Activated CD4-positive, alpha-beta T cell treated with anti-CD3 and anti-CD28 coated beads, Interleukin-2, amount 10 ng/mL, durations not matched to agents 7 days and 5 days (primary cell): ENCODE data around the gene GNLY. TPM values are rescaled to one million over a fixed set of nuclear protein-coding genes. Genes with fewer than 3 reads are reported as not detected.
"Not testable (repeated sequence)": the region's sequence is repeated elsewhere in the genome, so short reads cannot be mapped to it uniquely, and the experiment has no call there.

Source experiments
- CTCF ChIA-PET: fragments of 350-600 bp; sonication (Branson Sonifier 250); formaldehyde crosslinking; loops from one replicate; lab custom pipeline; 2021; ENCODE audit warnings: antibody characterized with exemption; lab: Charles Lee
- POLR2A ChIA-PET: fragments of 350-600 bp; sonication (Branson Sonifier 250); formaldehyde crosslinking; loops from one replicate; lab custom pipeline; 2021; ENCODE audit warnings: antibody characterized with exemption; lab: Charles Lee
- DNase-seq: peaks from one replicate; pipeline ENCODE4 v3.0.0-alpha.2; 2020
- H3K27ac Mint-ChIP-seq: one replicate; pipeline ENCODE4 v1.8.0; 2021; ENCODE audit warnings: mild to moderate bottlenecking, moderate library complexity, mixed read lengths
- H3K27me3 Mint-ChIP-seq: one replicate; pipeline ENCODE4 v1.8.0; 2021; ENCODE audit warnings: mixed read lengths
- H3K36me3 Mint-ChIP-seq: one replicate; pipeline ENCODE4 v1.8.0; 2021; ENCODE audit warnings: low read depth, mixed read lengths
- H3K4me1 Mint-ChIP-seq: one replicate; pipeline ENCODE4 v1.8.0; 2021; ENCODE audit warnings: mixed read lengths
- H3K4me3 Mint-ChIP-seq: one replicate; pipeline ENCODE4 v1.8.0; 2021; ENCODE audit warnings: mild to moderate bottlenecking, moderate library complexity, mixed read lengths
- H3K9me3 Mint-ChIP-seq: one replicate; pipeline ENCODE4 v1.8.0; 2021; ENCODE audit warnings: mixed read lengths
- total RNA-seq, 2 experiments: library from RNA; stranded (reverse); gene quantifications; one replicate each; pipeline ENCODE4 v1.2.3, GENCODE V29; 2021

The GNLY gene
- total RNA-seq, 2 experiments from 2014 or later = 72.9 to 75.5 TPM

GRCh38 chr2:85656468-85656867 is 37.7 kb upstream of the GNLY start:
- Mint-ChIP-seq H3K27me3 (no peaks in the 10 kb centered on the region), H3K27ac (no peak overlapping the region), H3K4me1 (no peaks in the 10 kb centered on the region), H3K36me3 (peaks cover 22% of the 10 kb centered on the region), H3K9me3 (no peaks in the 10 kb centered on the region), H3K4me3 (no peak overlapping the region)
- POLR2A ChIA-PET = no interaction called here
- CTCF ChIA-PET = interaction anchor here (0.6 to 0.7 kb wide), 2 partner anchors 18 to 93 kb away, joined by 3 read pairs; no protein-coding TSS in a partner anchor
- DNase-seq = no peak

GRCh38 chr2:85657399-85657798 is 36.8 kb upstream of the GNLY start:
- peaks cover 19% of the 10 kb centered on the region for H3K36me3 Mint-ChIP-seq
- DNase-seq, H3K4me1 Mint-ChIP-seq, H3K27me3 Mint-ChIP-seq, H3K9me3 Mint-ChIP-seq, H3K27ac Mint-ChIP-seq, H3K4me3 Mint-ChIP-seq, POLR2A ChIA-PET: not testable (repeated sequence)
- CTCF ChIA-PET = interaction anchor here (1.0 to 3.1 kb wide), 4 partner anchors 11 to 46 kb away, joined by 3 to 12 read pairs (median 4); partner anchors contain the start of gene C2orf68

- Mint-ChIP-seq H3K27ac (no peak overlapping the region), H3K4me3 (no peak overlapping the region), H3K4me1 (no peaks in the 10 kb centered on the region), H3K9me3 (no peaks in the 10 kb centered on the region), H3K36me3 (peaks cover 9% of the 10 kb centered on the region), H3K27me3 (no peaks in the 10 kb centered on the region)
- DNase-seq = no peak
- ChIA-PET CTCF (interaction anchor here (0.6 to 3.1 kb wide), 5 partner anchors 9 to 82 kb away, joined by 3 to 12 read pairs (median 4); partner anchors contain the start of gene SFTPB), POLR2A (no interaction called here)
Observed at GRCh38 chr2:85659324-85659981, 34.7 kb upstream of the GNLY start.

- POLR2A ChIA-PET, H3K4me3 Mint-ChIP-seq, H3K27me3 Mint-ChIP-seq, H3K27ac Mint-ChIP-seq, H3K9me3 Mint-ChIP-seq, H3K36me3 Mint-ChIP-seq, DNase-seq, H3K4me1 Mint-ChIP-seq: not testable (repeated sequence)
- CTCF ChIA-PET = interaction anchor here (0.5 to 3.1 kb wide), 8 partner anchors 15 to 648 kb away, joined by 3 to 12 read pairs (median 4); no protein-coding TSS in a partner anchor
Observed at GRCh38 chr2:85660301-85660700, 33.9 kb upstream of the GNLY start.

- no peaks in the 10 kb centered on the region for H3K9me3 Mint-ChIP-seq
- peaks cover 9% of the 10 kb centered on the region for H3K36me3 Mint-ChIP-seq
Observed at GRCh38 chr2:85660725-85661124, 33.4 kb upstream of the GNLY start.

GRCh38 chr2:85661139-85661858 is 32.9 kb upstream of the GNLY start:
- H3K4me1 Mint-ChIP-seq = no peaks in the 10 kb centered on the region
- CTCF ChIA-PET = interaction anchor here (0.5 to 1.2 kb wide), 3 partner anchors 24 to 44 kb away, joined by 3 to 4 read pairs (median 4); no protein-coding TSS in a partner anchor

More at GRCh38 chr2:85660725-85661124, 33.4 kb upstream of the GNLY start:
- Mint-ChIP-seq H3K4me3 (no peak overlapping the region), H3K27me3 (no peaks in the 10 kb centered on the region), H3K27ac (no peak overlapping the region), H3K4me1 (no peaks in the 10 kb centered on the region)
- POLR2A ChIA-PET = no interaction called here
- DNase-seq = no peak
- CTCF ChIA-PET = interaction anchor here (0.5 to 1.4 kb wide), 5 partner anchors 15 to 43 kb away, joined by 3 to 5 read pairs (median 4); no protein-coding TSS in a partner anchor

GRCh38 chr2:85662899-85663593 is 31.1 kb upstream of the GNLY start:
- H3K4me3 Mint-ChIP-seq = no peak overlapping the region
- peaks cover 2% of the 10 kb centered on the region for H3K36me3 Mint-ChIP-seq

More at GRCh38 chr2:85661139-85661858, 32.9 kb upstream of the GNLY start:
- H3K27me3 Mint-ChIP-seq = no peaks in the 10 kb centered on the region
- no peak for DNase-seq
- no peak overlapping the region for H3K27ac Mint-ChIP-seq
- H3K36me3 Mint-ChIP-seq = peaks cover 4% of the 10 kb centered on the region
- POLR2A ChIA-PET = no interaction called here
- H3K9me3 Mint-ChIP-seq = no peaks in the 10 kb centered on the region
- H3K4me3 Mint-ChIP-seq = no peak overlapping the region

GRCh38 chr2:85663594-85664565 is 30.3 kb upstream of the GNLY start:
- H3K9me3 Mint-ChIP-seq = no peaks in the 10 kb centered on the region
- no peak overlapping the region for H3K27ac Mint-ChIP-seq
- H3K4me3 Mint-ChIP-seq = no peak overlapping the region
- H3K4me1 Mint-ChIP-seq = no peaks in the 10 kb centered on the region
- H3K27me3 Mint-ChIP-seq = no peaks in the 10 kb centered on the region
- DNase-seq = no peak
- no peaks in the 10 kb centered on the region for H3K36me3 Mint-ChIP-seq
- ChIA-PET CTCF (interaction anchor here (0.7 to 1.9 kb wide), 4 partner anchors 9 to 65 kb away, joined by 3 to 8 read pairs (median 4); partner anchors contain the start of gene GNLY), POLR2A (interaction anchor here (0.6 kb wide), 2 partner anchors 11 to 526 kb away, joined by 3 to 4 read pairs; no protein-coding TSS in a partner anchor)

More at GRCh38 chr2:85662899-85663593, 31.1 kb upstream of the GNLY start:
- H3K27me3 Mint-ChIP-seq = no peaks in the 10 kb centered on the region
- H3K9me3 Mint-ChIP-seq = no peaks in the 10 kb centered on the region
- POLR2A ChIA-PET = no interaction called here
- no peak for DNase-seq
- H3K27ac Mint-ChIP-seq = no peak overlapping the region
- H3K4me1 Mint-ChIP-seq = no peaks in the 10 kb centered on the region
- CTCF ChIA-PET = interaction anchor here (0.7 to 1.9 kb wide), 2 partner anchors 46 to 66 kb away, joined by 4 to 6 read pairs; no protein-coding TSS in a partner anchor

GRCh38 chr2:85665264-85665937 is 28.8 kb upstream of the GNLY start:
- Mint-ChIP-seq H3K27ac (no peak overlapping the region), H3K4me1 (no peaks in the 10 kb centered on the region), H3K36me3 (no peaks in the 10 kb centered on the region), H3K4me3 (no peak overlapping the region), H3K27me3 (no peaks in the 10 kb centered on the region), H3K9me3 (no peaks in the 10 kb centered on the region)
- DNase-seq = no peak
- POLR2A ChIA-PET = no interaction called here
- CTCF ChIA-PET = interaction anchor here (0.5 to 1.9 kb wide), 3 partner anchors 8 to 63 kb away, joined by 4 to 8 read pairs (median 4); no protein-coding TSS in a partner anchor

- H3K4me3 Mint-ChIP-seq = no peak overlapping the region
- DNase-seq = no peak
- no peaks in the 10 kb centered on the region for H3K27me3 Mint-ChIP-seq
- H3K9me3 Mint-ChIP-seq = no peaks in the 10 kb centered on the region
- H3K4me1 Mint-ChIP-seq = no peaks in the 10 kb centered on the region
- no peak overlapping the region for H3K27ac Mint-ChIP-seq
- ChIA-PET CTCF (interaction anchor here (1.2 kb wide), 1 partner anchor 13 kb away, joined by 7 read pairs; no protein-coding TSS in a partner anchor), POLR2A (no interaction called here)
- H3K36me3 Mint-ChIP-seq = no peaks in the 10 kb centered on the region
Observed at GRCh38 chr2:85666016-85666415, 28.1 kb upstream of the GNLY start.
